Right atrium auricular region (tissue), 2 donors: ENCODE results near the gene GRM7. TPM values are rescaled to one million over a fixed set of nuclear protein-coding genes. Genes with fewer than 3 reads are reported as not detected.

Source experiments
- DNase-seq: peaks from one replicate; pipeline ENCODE4 v3.0.0-alpha.2; 2019; ENCODE audit warnings: low spot score
- H3K27ac ChIP-seq, 2 donors: fragments of 200-600 bp; sonication (generic); 1 replicate in 1 of 2; 2 replicates in 1 of 2; pipeline ENCODE4 v1.5.1; 2016 to 2019
- H3K27me3 ChIP-seq, 2 donors: fragments of 200-600 bp; sonication (generic); one replicate each; pipeline versions ENCODE4 v1.5.1 to v1.6.0; 2017 to 2019
- H3K36me3 ChIP-seq: fragments of 200-600 bp; sonication (generic); one replicate; pipeline ENCODE4 v1.5.1; 2016
- H3K4me1 ChIP-seq, 2 donors: fragments of 200-600 bp; sonication (generic); one replicate each; pipeline versions ENCODE4 v1.5.1 to v1.6.0; 2017 to 2019
- H3K4me3 ChIP-seq, 2 donors: fragments of 200-600 bp; sonication (generic); 1 replicate in 1 of 2; 2 replicates in 1 of 2; pipeline ENCODE4 v1.5.1; 2017 to 2019; ENCODE audit warnings: mild to moderate bottlenecking in 1 of 2, moderate library complexity in 1 of 2
- H3K9me3 ChIP-seq, 2 donors: fragments of 200-600 bp; sonication (generic); one replicate each; pipeline ENCODE4 v1.5.1; 2019
- total RNA-seq, 2 donors: library from RNA; depleted of rRNA; stranded (reverse); fragments of >200 nt; gene quantifications; one replicate each; pipeline ENCODE4 v1.1.0, GENCODE V29; 2016
- TF ChIP-seq, protein P1 (sequence below), 2 donors: fragments of 200-600 bp; sonication (generic); IDR thresholded peaks; one replicate each; pipeline ENCODE4 v1.5.1; 2019; ENCODE audit warnings: antibody characterized with exemption in 2 of 2

Gene GRM7
- total RNA-seq, 2 donors from 2014 or later: not detected

DNA sequence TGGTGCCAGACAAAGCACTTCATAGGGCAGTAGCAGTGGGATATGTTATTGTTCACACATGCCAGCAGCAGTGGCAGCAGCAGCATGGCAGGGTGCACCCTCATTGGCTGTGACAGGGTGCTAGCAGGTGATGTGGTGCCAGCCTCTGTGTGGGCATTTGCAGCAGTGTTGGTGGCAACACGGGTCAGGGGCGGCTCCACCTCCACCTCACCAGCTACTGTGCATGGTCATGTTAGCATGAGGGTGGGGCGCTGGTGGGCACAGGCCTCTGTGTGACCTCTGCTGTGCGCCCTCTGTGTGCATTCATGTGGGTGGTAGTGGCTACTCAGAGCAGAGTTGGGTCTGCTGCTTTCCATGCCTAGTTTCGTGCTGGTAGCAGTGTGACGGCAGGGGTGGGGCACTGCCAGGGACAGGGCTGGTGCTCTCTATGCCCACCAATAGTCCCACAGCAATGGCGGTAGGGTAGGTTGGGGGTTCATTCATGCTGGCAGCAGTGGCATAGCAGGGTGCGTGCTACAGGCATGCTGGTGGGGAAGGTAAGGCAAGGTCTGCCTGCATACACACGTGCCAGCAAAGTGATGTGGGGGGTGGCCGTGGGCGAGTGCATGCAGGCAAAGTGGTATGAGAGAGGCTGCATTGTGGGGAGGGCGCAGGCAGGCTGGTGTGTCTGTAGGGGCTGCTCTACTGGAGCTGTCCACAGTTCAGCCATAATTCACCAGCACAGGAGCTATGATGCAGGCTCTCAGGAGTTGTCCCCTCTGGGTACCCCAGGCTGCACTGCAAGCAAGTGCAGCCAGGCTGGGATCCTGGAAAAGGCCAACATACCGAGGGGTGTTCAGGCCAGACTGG lies 402.7 kb downstream of the GRM7 start:
- TF ChIP-seq, protein P1, sequence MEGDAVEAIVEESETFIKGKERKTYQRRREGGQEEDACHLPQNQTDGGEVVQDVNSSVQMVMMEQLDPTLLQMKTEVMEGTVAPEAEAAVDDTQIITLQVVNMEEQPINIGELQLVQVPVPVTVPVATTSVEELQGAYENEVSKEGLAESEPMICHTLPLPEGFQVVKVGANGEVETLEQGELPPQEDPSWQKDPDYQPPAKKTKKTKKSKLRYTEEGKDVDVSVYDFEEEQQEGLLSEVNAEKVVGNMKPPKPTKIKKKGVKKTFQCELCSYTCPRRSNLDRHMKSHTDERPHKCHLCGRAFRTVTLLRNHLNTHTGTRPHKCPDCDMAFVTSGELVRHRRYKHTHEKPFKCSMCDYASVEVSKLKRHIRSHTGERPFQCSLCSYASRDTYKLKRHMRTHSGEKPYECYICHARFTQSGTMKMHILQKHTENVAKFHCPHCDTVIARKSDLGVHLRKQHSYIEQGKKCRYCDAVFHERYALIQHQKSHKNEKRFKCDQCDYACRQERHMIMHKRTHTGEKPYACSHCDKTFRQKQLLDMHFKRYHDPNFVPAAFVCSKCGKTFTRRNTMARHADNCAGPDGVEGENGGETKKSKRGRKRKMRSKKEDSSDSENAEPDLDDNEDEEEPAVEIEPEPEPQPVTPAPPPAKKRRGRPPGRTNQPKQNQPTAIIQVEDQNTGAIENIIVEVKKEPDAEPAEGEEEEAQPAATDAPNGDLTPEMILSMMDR (IDR thresholded peaks at IDR 0.05): no peak
- no peaks in the 10 kb centered on the region for H3K36me3 ChIP-seq
- H3K9me3 ChIP-seq: no peaks in the 10 kb centered on the region
- H3K27me3 ChIP-seq: no peaks in the 10 kb centered on the region
- no peak overlapping the region for H3K4me3 ChIP-seq
- H3K27ac ChIP-seq: no peak overlapping the region
- no peak for DNase-seq
- peaks cover 0 to 3% of the 10 kb centered on the region in 2 donors for H3K4me1 ChIP-seq

DNA sequence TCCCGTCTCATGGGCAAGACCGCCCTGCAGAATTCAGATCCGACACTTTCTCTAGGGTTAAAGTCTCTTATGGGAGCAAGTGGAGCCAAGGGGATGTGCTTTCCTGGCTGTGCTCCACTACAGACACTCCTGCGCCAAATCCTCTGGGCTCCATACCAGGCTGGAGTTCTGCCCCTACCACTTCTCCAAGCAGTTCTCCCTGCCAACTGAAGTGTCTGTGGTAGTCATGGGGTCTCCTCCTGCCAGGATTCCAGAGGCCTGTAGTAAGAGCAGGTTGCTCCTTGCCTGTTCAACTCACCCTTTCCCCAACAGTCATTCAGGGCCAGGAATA lies 403.2 kb downstream of the GRM7 start:
- Histone ChIP-seq H3K27ac (peak overlapping the region in 1 of 2 donors; percentile 18), H3K36me3 (no peaks in the 10 kb centered on the region), H3K4me1 (peaks cover 0 to 3% of the 10 kb centered on the region in 2 donors), H3K4me3 (no peak overlapping the region), H3K27me3 (no peaks in the 10 kb centered on the region), H3K9me3 (no peaks in the 10 kb centered on the region)
- DNase-seq: no peak
- TF ChIP-seq, protein P1 (IDR thresholded peaks at IDR 0.05): no peak

DNA sequence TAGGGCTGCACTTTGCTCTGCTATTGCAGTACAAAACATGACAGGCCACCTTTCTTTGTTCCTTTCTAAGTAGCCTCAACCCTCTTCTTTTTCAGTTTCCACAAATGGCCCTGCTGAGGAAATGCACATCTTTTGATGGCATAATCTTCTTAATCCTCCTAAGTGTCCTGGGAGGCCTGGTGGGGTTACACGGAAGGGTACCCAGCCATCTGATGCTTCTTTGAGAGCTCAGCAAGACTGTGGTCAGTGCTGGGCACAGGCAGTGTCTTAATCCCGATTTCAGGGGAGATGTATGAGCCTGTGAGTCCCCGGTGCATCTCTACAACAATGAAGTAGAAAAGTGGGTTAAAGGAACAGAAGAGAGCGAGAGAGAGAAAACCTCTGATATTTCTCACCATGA lies 404.8 kb downstream of the GRM7 start:
- no peaks in the 10 kb centered on the region for H3K9me3 ChIP-seq
- no peak overlapping the region for H3K27ac ChIP-seq
- no peak for DNase-seq
- H3K27me3 ChIP-seq: no peaks in the 10 kb centered on the region
- no peak overlapping the region for H3K4me3 ChIP-seq
- TF ChIP-seq, protein P1 (IDR thresholded peaks at IDR 0.05): no peak
- peaks cover 0 to 3% of the 10 kb centered on the region in 2 donors for H3K4me1 ChIP-seq
- no peaks in the 10 kb centered on the region for H3K36me3 ChIP-seq

DNA sequence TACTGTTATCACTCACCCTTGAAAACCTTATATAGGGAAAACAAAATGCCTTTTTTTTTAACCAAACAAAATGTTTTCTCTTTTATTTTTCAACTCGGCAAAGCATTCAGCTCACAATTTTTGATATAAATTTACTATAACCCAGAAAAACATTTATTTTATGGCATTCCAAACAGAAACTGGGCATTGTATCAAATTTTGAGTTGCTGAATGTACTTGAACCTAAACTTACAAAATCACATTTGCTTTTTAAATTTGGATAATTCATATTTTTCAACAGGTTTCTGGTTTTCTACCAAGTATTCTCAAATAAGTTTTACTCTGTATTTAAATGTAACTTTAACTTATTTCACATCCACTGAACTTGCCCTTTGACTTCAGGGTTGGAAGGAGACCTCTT lies 405.6 kb downstream of the GRM7 start:
- Histone ChIP-seq H3K27ac (no peak overlapping the region), H3K36me3 (no peaks in the 10 kb centered on the region), H3K9me3 (no peaks in the 10 kb centered on the region), H3K4me3 (no peak overlapping the region), H3K27me3 (no peaks in the 10 kb centered on the region), H3K4me1 (peaks cover 0 to 3% of the 10 kb centered on the region in 2 donors)
- TF ChIP-seq, protein P1 (IDR thresholded peaks at IDR 0.05): no peak
- DNase-seq: no peak

DNA sequence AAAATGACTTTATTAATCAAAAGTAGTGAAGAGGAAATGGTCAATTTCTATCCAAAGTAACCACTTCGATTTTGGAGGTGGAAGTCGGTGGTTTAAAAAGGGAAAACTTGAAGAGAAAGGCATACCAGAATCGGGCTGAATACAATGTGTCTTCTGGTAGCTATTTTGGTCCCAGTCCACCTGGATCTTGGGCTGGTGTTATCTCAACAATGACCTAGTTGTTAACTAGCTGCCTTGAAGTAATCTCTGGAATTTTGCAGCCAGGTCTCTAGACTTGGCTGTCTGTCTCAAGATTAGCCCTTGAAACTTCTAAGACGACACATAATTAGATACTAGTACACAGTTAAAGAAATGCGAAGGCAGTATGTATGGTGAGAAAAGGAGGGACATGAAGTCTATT lies 409.8 kb downstream of the GRM7 start:
- Histone ChIP-seq H3K27me3 (no peaks in the 10 kb centered on the region), H3K4me3 (no peak overlapping the region), H3K36me3 (no peaks in the 10 kb centered on the region), H3K27ac (no peak overlapping the region), H3K4me1 (no peaks in the 10 kb centered on the region), H3K9me3 (no peaks in the 10 kb centered on the region)
- DNase-seq: no peak
- TF ChIP-seq, protein P1 (IDR thresholded peaks at IDR 0.05): no peak

DNA sequence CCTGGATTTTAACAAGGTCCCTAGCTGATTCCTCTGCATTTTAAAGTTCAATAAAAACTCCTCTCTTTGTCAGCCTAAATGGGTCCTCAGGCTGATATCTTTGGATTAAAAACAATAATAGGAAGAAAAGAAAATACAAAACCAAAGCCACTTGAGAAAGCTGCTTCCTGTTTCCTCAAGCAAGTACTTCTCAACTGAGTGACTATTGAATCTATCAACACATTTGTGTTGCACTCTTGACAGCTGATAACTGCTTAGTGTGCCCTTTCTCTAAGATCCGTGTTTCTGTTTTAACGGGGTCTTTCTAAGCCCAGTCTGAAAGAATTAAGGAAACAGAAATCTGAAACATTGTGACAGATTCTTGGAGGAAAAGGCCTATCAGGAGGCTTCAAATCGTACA lies 410.7 kb downstream of the GRM7 start:
- no peaks in the 10 kb centered on the region for H3K27me3 ChIP-seq
- H3K4me3 ChIP-seq: no peak overlapping the region
- H3K27ac ChIP-seq: no peak overlapping the region
- no peak for DNase-seq
- H3K36me3 ChIP-seq: no peaks in the 10 kb centered on the region
- no peaks in the 10 kb centered on the region for H3K9me3 ChIP-seq
- TF ChIP-seq, protein P1 (IDR thresholded peaks at IDR 0.05): no peak
- H3K4me1 ChIP-seq: no peaks in the 10 kb centered on the region
